ENCODE results near the gene INPP5E.
A peak's percentile ranks its signal among the peaks of the same experiment; 100 is the strongest.
"Not testable (repeated sequence)": the region's sequence is repeated elsewhere in the genome, so short reads cannot be mapped to it uniquely, and the experiment has no call there.

INPP5E gene

GRCh38 chr9:136429075-136429628 lies 10.5 kb downstream of the INPP5E start:
- no peak for DNase-seq

- DNase-seq, result no peak
These were observed 12.9 kb downstream of the INPP5E start for GRCh38 chr9:136426787-136427186.

DNA sequence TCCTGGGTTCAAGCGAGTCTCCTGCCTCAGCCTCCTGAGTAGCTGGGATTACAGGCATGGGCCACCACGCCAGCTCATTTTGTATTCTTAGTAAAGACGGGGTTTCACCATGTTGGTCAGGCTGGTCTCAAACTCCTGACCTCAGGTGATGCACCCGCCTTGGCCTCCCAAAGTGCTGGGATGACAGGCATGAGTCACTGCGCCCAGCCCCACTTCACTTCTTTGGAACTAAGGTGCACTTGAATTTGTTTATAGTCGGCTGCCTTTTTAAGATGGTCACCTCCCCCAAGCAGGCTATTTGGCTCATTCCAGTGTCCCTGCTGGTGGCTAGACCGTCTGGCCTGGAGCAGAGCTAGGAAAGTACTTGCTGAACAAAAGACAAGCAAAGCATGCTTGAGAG lies 14.3 kb downstream of the INPP5E start:
- not testable (repeated sequence) for DNase-seq

GRCh38 chr9:136424750-136425362 lies 14.8 kb downstream of the INPP5E start:
- no peak for DNase-seq

DNA sequence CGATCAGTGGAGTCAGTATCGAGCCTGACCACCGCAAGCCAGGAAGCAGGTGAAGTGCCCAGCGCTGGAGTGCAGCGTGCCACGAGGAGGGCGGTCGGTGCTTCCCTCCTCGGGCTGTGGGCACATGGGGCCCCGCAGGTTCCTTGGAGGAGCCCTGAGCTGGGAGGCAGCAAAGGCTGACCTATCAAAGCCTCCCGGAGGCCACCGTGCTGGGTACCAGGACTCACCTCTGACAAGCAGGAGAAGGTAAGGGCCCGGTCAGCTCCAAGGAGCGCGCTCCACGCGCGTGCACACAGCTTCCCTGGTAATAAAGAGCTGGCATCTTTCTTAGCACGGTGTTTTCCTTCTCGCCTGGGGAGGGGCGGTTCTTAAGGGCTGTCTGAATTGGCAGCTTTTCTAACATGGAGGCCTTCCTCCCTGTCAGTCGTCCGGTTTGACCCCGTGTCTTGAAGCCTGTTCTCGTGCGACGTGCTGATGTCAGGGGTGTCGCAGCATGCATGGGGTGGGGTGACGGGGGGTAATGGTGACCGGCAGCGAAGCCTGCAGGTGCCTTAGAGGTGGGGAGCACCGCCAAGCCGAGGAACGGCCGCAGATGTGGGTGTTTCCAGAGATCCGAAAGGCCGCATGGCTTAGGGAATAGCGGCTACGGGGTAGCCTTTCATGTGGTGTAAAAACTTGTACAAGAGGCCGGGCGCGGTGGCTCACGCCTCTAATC lies 16.1 kb downstream of the INPP5E start:
- DNase-seq, result no peak

GRCh38 chr9:136422876-136423275 lies 16.8 kb downstream of the INPP5E start:
- no peak for DNase-seq

DNA sequence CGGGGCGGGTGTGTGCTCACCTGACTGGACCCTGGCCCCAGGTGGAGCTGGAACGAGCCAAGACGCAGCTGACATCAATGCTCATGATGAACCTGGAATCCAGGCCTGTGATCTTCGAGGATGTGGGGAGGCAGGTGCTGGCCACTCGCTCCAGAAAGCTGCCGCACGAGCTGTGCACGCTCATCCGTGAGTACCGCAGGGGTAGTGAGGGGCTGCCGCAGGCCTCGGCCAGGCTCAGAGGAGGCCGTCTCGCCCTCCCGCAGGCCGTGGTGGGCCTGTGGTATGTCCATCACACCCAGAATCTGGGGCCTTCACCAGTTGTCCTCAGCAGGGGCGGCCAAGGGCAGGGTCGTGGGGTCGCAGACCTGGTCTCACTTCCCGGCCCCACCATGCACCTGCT lies 17.9 kb downstream of the INPP5E start:
- DNase-seq, result no peak

GRCh38 chr9:136419092-136419420 lies 20.6 kb downstream of the INPP5E start:
- DNase-seq, result no peak

GRCh38 chr9:136418182-136419091 lies 21.2 kb downstream of the INPP5E start:
- DNase-seq, result no peak

DNA sequence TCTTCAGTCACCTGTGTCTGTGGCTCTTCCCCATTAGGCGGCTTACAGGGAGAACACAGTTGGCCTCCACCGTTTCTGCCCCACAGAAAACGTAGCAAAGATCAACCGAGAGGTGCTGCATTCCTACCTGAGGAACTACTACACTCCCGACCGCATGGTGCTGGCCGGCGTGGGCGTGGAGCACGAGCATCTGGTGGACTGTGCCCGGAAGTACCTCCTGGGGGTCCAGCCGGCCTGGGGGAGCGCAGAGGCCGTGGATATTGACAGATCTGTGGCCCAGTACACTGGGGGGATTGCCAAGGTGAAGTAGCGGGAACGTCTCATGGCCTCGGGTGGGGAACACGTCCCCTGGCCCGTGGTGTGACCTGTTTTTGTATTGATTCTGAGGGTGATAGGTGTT lies 22.7 kb downstream of the INPP5E start:
- no peak for DNase-seq

- DNase-seq, result no peak
These were observed 23.2 kb downstream of the INPP5E start for GRCh38 chr9:136416427-136416826.

GRCh38 chr9:136412962-136413361 lies 26.7 kb downstream of the INPP5E start:
- DNase-seq, result no peak

GRCh38 chr9:136411378-136411777 lies 28.3 kb downstream of the INPP5E start:
- no peak for DNase-seq

DNA sequence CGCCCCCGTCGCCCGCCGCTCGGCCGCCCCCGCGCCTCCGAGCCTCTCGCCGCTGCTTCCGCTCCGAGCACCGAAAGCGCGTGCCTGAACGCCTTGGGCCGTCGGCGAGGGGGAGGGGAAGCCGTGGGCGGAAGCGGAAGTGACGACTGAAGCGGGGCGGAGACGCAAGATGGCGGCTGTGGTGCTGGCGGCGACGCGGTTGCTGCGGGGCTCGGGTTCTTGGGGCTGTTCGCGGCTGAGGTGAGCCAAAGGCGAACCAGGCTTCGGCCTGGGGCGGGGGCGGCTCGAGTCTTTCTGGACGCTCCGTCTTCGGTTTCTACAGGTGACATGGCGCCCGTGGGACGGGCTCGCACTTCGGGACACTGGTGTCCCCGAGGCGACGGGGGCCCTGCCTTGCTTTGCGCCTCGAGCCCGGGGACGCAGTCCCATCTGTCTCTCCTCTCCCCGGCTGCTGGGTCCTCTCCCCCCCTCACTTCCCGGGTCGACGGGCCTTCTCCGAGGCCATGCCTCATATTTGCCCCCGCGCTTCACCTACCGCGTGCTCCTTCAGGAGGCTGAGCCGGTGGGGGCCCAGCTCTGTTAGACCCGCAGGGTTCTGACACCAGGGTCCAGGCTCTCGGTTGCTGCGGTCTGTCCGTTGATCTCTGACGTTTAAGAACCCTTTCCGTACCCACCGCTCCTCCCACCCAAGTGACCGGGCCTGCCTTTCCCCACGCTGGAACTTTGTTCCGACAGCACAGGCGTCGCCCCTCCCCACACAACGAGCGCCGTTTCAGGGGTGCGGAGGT lies 29.0 kb downstream of the INPP5E start, which contains the start of the genes ENTR1 and PMPCA:
Gene ENTR1, minus strand, starts transcription at position 115 of the 788 bp plus-strand sequence. CDS start 217 bp downstream, outside the sequence.
Gene PMPCA, plus strand, starts transcription at position 159 of the 788 bp plus-strand sequence. Its CDS starts 11 bp downstream, at position 170.
- peak; percentile 93 for DNase-seq

- peak; percentile 41 for DNase-seq
These were observed 29.8 kb downstream of the INPP5E start for GRCh38 chr9:136409557-136410455.

DNA sequence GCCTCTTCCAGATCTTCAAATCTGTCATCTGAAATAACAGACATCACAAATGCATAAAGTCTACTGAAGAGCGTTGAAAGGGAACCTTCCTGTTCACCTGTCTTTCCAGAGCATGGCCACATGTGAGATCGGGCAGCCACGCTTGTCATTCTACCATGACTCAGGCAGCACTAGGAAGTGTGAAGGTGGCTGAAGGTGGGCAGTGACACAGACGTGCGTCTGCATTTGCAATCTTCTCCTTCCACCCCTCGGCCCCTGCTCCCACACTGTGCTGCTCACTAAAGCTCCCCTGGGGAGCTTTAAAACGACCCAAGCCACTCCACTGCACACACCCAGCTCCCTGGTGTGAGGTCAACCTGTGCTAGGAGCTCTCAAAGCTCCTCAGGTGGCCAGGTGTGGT lies 31.7 kb downstream of the INPP5E start:
- no peak for DNase-seq

DNA sequence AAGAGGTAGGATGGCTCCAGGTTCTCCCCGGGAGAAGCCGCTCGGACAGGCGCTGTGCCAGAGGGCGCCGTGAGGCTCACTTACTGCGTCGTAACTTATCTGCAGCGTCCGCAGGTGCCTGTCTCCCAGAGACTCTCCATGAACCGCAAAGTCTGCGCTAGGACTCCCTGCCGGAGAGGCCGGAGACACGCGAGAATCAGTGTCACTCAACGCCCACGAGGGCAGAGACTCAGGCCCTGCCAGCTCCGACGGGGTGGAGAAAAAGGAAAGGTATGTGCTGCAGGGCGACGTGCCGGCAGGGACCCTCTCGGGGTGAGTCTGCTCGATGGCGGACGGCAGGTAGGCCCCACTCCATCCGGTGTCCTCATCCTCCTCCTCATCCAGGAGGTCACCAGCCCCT lies 32.6 kb downstream of the INPP5E start:
- DNase-seq, result not testable (repeated sequence)

- not testable (repeated sequence) for DNase-seq
These were observed 33.7 kb downstream of the INPP5E start for GRCh38 chr9:136405904-136406303.

- no peak for DNase-seq
These were observed 34.2 kb downstream of the INPP5E start for GRCh38 chr9:136405481-136405880.

DNA sequence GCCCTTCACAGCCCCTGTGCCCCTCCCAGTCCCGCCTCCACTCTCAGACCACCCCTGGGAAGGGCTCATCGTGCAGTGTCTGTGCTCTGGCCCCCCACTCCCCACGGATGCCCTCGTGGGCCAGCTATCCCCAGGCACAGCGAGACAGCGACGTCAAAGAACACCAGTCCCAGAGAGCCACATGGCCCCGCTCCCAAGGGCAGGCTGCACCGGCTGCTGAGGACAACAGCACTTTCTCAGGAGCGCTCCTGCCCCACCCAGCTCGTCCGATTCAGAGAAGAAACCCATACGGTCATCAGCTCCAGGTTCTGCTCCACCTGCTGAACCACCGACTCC lies 34.9 kb downstream of the INPP5E start:
- DNase-seq, result no peak
